DND-41 (cell line): Measurements from ENCODE around the gene COMMD9.

Source experiments
- ATAC-seq: fragments of 200-7000 bp; cut with Tn5 transposase; 3 replicates; pipeline ENCODE4 v1.9.1; 2021; ENCODE audit warnings: low read depth; ENCODE audit not compliant: insufficient read depth
- DNase-seq: peaks from one replicate; pipeline ENCODE4 v3.0.0-alpha.2; 2020
- H2AFZ ChIP-seq: 2 replicates; pipeline ENCODE4 v1.6.0; 2012; ENCODE audit warnings: low read depth, low read length
- H3K27ac ChIP-seq: 2 replicates; pipeline ENCODE4 v1.5.1; 2012; ENCODE audit warnings: low read length, inconsistent platforms
- H3K27me3 ChIP-seq: fragments of 200-600 bp; sonication (generic); 2 replicates; pipeline ENCODE4 v1.6.0; 2012; ENCODE audit warnings: low read length, mild to moderate bottlenecking, inconsistent platforms; ENCODE audit not compliant: insufficient read depth, poor library complexity
- H3K36me3 ChIP-seq: 2 replicates; pipeline ENCODE4 v1.5.1; 2012; ENCODE audit warnings: low read length, inconsistent platforms; ENCODE audit not compliant: insufficient read depth
- H3K4me1 ChIP-seq: 2 replicates; pipeline ENCODE4 v1.5.1; 2012; ENCODE audit warnings: mild to moderate bottlenecking, low read length; ENCODE audit not compliant: insufficient read depth
- H3K4me2 ChIP-seq: 2 replicates; pipeline ENCODE4 v1.6.0; 2012; ENCODE audit warnings: mild to moderate bottlenecking, moderate library complexity, low read length, inconsistent platforms; ENCODE audit not compliant: insufficient read depth
- H3K4me3 ChIP-seq, 2 experiments: fragments of 200-600 bp in 1 of 2; shearing (Covaris generic) in 1 of 2; 2 replicates each; pipeline ENCODE4 v1.5.1; 2012 to 2016; ENCODE audit warnings: inconsistent platforms in 2 of 2, low read length in 2 of 2, mild to moderate bottlenecking in 2 of 2, low read depth in 1 of 2, moderate library complexity in 1 of 2
- H3K79me2 ChIP-seq: 2 replicates; pipeline ENCODE4 v1.6.0; 2012; ENCODE audit warnings: low read length, inconsistent platforms; ENCODE audit not compliant: insufficient read depth
- H3K9ac ChIP-seq: 2 replicates; pipeline ENCODE4 v1.6.0; 2012; ENCODE audit warnings: low read depth, mild to moderate bottlenecking, inconsistent platforms, low read length, moderate library complexity
- H3K9me3 ChIP-seq: 2 replicates; pipeline ENCODE4 v1.5.1; 2012; ENCODE audit warnings: low read length, moderate library complexity, mild to moderate bottlenecking, inconsistent platforms; ENCODE audit not compliant: insufficient read depth, severe bottlenecking
- H4K20me1 ChIP-seq: 2 replicates; pipeline ENCODE4 v1.6.0; 2012; ENCODE audit warnings: low read length; ENCODE audit not compliant: insufficient read depth
- EZH2 ChIP-seq: IDR thresholded peaks from 3 replicates; pipeline ENCODE4 v1.6.1; 2012; ENCODE audit warnings: borderline replicate concordance, low read depth, mild to moderate bottlenecking, moderate library complexity, low read length, inconsistent platforms; ENCODE audit not compliant: severe bottlenecking
- TF ChIP-seq, protein P1 (sequence below): IDR thresholded peaks from 2 replicates; pipeline ENCODE4 v1.5.1; 2012; ENCODE audit warnings: borderline replicate concordance, low read length, moderate library complexity, mild to moderate bottlenecking; ENCODE audit not compliant: poor library complexity, severe bottlenecking; ENCODE audit errors: extremely low read depth

Gene COMMD9

GRCh38 chr11:36289226-36289852 lies at the start of gene COMMD9:
Gene COMMD9, minus strand, starts transcription at chr11:36289424. Its CDS starts 12 bp downstream, at chr11:36289412.
- Histone ChIP-seq H2AFZ (peak within 1 kb of the TSS; percentile 97), H3K4me2 (peak within 1 kb of the TSS; percentile 94), H4K20me1 (no peaks in the 10 kb centered on the region), H3K36me3 (no peaks in the 10 kb centered on the region), H3K4me3 (peak within 1 kb of the TSS; percentile 43 to 65), H3K4me1 (peaks cover 23% of the 10 kb centered on the region), H3K79me2 (peaks cover 24% of the 10 kb centered on the region), H3K27ac (peak within 1 kb of the TSS; percentile 63), H3K27me3 (no peaks in the 10 kb centered on the region), H3K9me3 (no peaks in the 10 kb centered on the region), H3K9ac (peak within 1 kb of the TSS; percentile 57)
- no peak for TF ChIP-seq EZH2
- TF ChIP-seq, protein P1, sequence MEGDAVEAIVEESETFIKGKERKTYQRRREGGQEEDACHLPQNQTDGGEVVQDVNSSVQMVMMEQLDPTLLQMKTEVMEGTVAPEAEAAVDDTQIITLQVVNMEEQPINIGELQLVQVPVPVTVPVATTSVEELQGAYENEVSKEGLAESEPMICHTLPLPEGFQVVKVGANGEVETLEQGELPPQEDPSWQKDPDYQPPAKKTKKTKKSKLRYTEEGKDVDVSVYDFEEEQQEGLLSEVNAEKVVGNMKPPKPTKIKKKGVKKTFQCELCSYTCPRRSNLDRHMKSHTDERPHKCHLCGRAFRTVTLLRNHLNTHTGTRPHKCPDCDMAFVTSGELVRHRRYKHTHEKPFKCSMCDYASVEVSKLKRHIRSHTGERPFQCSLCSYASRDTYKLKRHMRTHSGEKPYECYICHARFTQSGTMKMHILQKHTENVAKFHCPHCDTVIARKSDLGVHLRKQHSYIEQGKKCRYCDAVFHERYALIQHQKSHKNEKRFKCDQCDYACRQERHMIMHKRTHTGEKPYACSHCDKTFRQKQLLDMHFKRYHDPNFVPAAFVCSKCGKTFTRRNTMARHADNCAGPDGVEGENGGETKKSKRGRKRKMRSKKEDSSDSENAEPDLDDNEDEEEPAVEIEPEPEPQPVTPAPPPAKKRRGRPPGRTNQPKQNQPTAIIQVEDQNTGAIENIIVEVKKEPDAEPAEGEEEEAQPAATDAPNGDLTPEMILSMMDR: no peak
- DNase-seq: peak; percentile 95
- peak; percentile 98 for ATAC-seq

DNA sequence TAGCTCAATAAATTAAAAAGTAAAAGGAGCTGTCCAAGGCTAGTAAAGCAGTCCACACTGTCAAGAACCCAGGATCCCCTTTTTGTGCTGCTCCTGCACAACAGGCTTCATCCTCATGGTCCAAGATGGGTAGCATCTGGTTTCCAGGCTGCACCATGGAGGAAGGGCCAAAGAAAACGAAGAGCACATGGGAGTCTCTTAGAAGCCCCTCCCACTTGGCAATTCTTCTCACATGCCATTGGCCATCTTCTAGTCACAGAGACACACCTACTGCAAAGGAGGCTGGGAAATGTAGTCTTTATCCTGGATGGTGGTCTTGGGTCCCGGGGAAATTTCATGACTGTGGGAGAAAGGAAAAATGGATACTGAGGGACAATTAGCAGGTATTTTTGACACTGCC lies 44.7 kb upstream of the COMMD9 start:
- TF ChIP-seq EZH2: no peak
- TF ChIP-seq, protein P1: no peak
- H3K9me3 ChIP-seq: no peaks in the 10 kb centered on the region
- DNase-seq (peak; percentile 5), ATAC-seq (peak; percentile 68; the same call in 2 of the 3 replicates)
- no peaks in the 10 kb centered on the region for H3K79me2 ChIP-seq
- no peaks in the 10 kb centered on the region for H4K20me1 ChIP-seq
- no peaks in the 10 kb centered on the region for H3K4me1 ChIP-seq
- H3K4me3 ChIP-seq: no peak overlapping the region
- no peak overlapping the region for H3K27ac ChIP-seq
- no peaks in the 10 kb centered on the region for H3K36me3 ChIP-seq
- H3K4me2 ChIP-seq: no peak overlapping the region
- H3K9ac ChIP-seq: no peak overlapping the region
- H3K27me3 ChIP-seq: peaks cover 3% of the 10 kb centered on the region
- H2AFZ ChIP-seq: no peak overlapping the region

GRCh38 chr11:36333468-36333867 lies 44.2 kb upstream of the COMMD9 start:
- Histone ChIP-seq H3K27ac (no peak overlapping the region), H3K27me3 (peaks cover 3% of the 10 kb centered on the region), H3K4me2 (no peak overlapping the region), H3K4me3 (no peak overlapping the region), H3K4me1 (no peaks in the 10 kb centered on the region), H2AFZ (no peak overlapping the region), H3K9ac (no peak overlapping the region), H3K79me2 (no peaks in the 10 kb centered on the region), H3K36me3 (no peaks in the 10 kb centered on the region), H3K9me3 (no peaks in the 10 kb centered on the region), H4K20me1 (no peaks in the 10 kb centered on the region)
- TF ChIP-seq, protein P1: no peak
- TF ChIP-seq EZH2: no peak
- ATAC-seq: no peak
- DNase-seq: no peak
